K562 (cell line): ENCODE measurements around the gene TMEM63A. TPM values are rescaled to one million over a fixed set of nuclear protein-coding genes. Genes with fewer than 3 reads are reported as not detected.

ENCODE experiments used
- ATAC-seq: fragments of 200-7000 bp; cut with Tn5 transposase; 3 replicates; pipeline ENCODE4 v1.9.1; 2020; ENCODE audit warnings: moderate library complexity
- BruUV-seq: library from RNA; stranded (reverse); fragments of 400-500 nt; replicated peaks from 2 replicates; lab custom pipeline; 2021; lab: Mats Ljungman, UMichigan
- CTCF ChIA-PET: fragments of 300-600 bp; formaldehyde crosslinking; extraction: SDS; loops from one replicate; lab custom pipeline; 2021; ENCODE audit warnings: low intra/inter-chr PET ratio; lab: Yijun Ruan, JAX
- POLR2A ChIA-PET: fragments of 300-600, 350-650 bp; sonication (Branson Sonifier 250); formaldehyde crosslinking; extraction: SDS; loops from one replicate; lab custom pipeline; 2021; ENCODE audit warnings: antibody characterized with exemption, inconsistent platforms; lab: Yijun Ruan, JAX
- DNase-seq, 4 experiments: peaks; one replicate each; pipeline versions ENCODE4 v3.0.0 to v3.0.0-alpha.2; 2011 to 2018; ENCODE audit warnings: low spot score in 3 of 4, mixed read lengths in 3 of 4; ENCODE audit errors: extremely low read depth in 1 of 4
- FAIRE-seq: peaks from 2 replicates; lab custom pipeline; 2011; peaks lifted over from hg19 to GRCh38; lab: Jason Lieb, UNC
- H2AFZ ChIP-seq: 2 replicates; pipeline ENCODE4 v1.6.0; 2011; ENCODE audit warnings: low read depth, low read length, control low read depth, inconsistent platforms
- H3K27ac ChIP-seq: fragments of 200-600 bp; 3 replicates; pipeline ENCODE4 v1.8.0; 2011; ENCODE audit warnings: low read depth, mild to moderate bottlenecking, control low read depth, inconsistent platforms, low read length, moderate library complexity, mixed read lengths; ENCODE audit errors: extremely low read depth
- H3K27me3 ChIP-seq, 2 experiments: fragments of 300-600 bp in 1 of 2; 2 replicates in 1 of 2; 3 replicates in 1 of 2; pipeline versions ENCODE4 v1.6.0 to v1.8.0; 2011; ENCODE audit warnings: inconsistent platforms in 2 of 2, low read length in 2 of 2, mild to moderate bottlenecking in 1 of 2, mixed read lengths in 1 of 2, moderate library complexity in 1 of 2; ENCODE audit not compliant: control insufficient read depth in 2 of 2, insufficient read depth in 2 of 2
- H3K36me3 ChIP-seq: fragments of 300-600 bp; 3 replicates; pipeline ENCODE4 v1.8.0; 2011; ENCODE audit warnings: mild to moderate bottlenecking, low read length, inconsistent platforms; ENCODE audit not compliant: control insufficient read depth, insufficient read depth
- H3K4me1 ChIP-seq, 2 experiments: fragments of 200-600 bp in 1 of 2; replicated peaks in 1 of 2; 2 replicates in 1 of 2; 3 replicates in 1 of 2; pipeline versions ENCODE4 v1.5.1 to v1.8.0; 2011; ENCODE audit warnings: inconsistent platforms in 2 of 2, low read length in 2 of 2, mild to moderate bottlenecking in 1 of 2, mixed read lengths in 1 of 2, moderate library complexity in 1 of 2; ENCODE audit not compliant: control insufficient read depth in 2 of 2, insufficient read depth in 2 of 2
- H3K4me2 ChIP-seq: 2 replicates; pipeline ENCODE4 v1.6.1; 2011; ENCODE audit warnings: low read length, control low read depth, inconsistent platforms, mixed read lengths; ENCODE audit not compliant: insufficient read depth
- H3K4me3 ChIP-seq: fragments of 200-600 bp; sonication (generic), shearing (Covaris generic); 2 replicates; pipeline ENCODE4 v1.5.1; 2016; ENCODE audit warnings: control low read depth, inconsistent platforms
- H3K79me2 ChIP-seq: fragments of 200-600 bp; 3 replicates; pipeline ENCODE4 v1.8.0; 2011; ENCODE audit warnings: low read length, inconsistent platforms; ENCODE audit not compliant: control insufficient read depth, insufficient read depth
- H3K9ac ChIP-seq, 2 experiments: 2 replicates each; pipeline versions ENCODE4 v1.6.0 to v1.6.1; 2011; ENCODE audit warnings: low read depth in 2 of 2, low read length in 2 of 2, control low read depth in 1 of 2, inconsistent platforms in 1 of 2, mild to moderate bottlenecking in 1 of 2, mixed read lengths in 1 of 2; ENCODE audit not compliant: insufficient read depth in 1 of 2
- H3K9me1 ChIP-seq: one replicate; pipeline ENCODE4 v1.6.0; 2011; ENCODE audit warnings: inconsistent platforms, mild to moderate bottlenecking, low read length, moderate library complexity; ENCODE audit not compliant: control insufficient read depth, insufficient read depth
- H3K9me3 ChIP-seq: replicated peaks from 2 replicates; pipeline ENCODE4 v1.5.1; 2011; ENCODE audit warnings: low read depth, low read length, inconsistent platforms; ENCODE audit not compliant: control insufficient read depth, insufficient read depth
- H4K20me1 ChIP-seq: replicated peaks from 2 replicates; pipeline ENCODE4 v1.6.1; 2011; ENCODE audit warnings: low read length, inconsistent platforms, mixed read lengths; ENCODE audit not compliant: control insufficient read depth, insufficient read depth
- ARID3A ChIP-seq: IDR thresholded peaks from 2 replicates; pipeline ENCODE4 v1.6.1; 2012; ENCODE audit warnings: low read depth, low read length, improper control_type of control experiment, borderline replicate concordance
- E2F5 ChIP-seq: sonication (generic); formaldehyde crosslinking; IDR thresholded peaks from 2 replicates; pipeline ENCODE4 v1.8.0; 2022; ENCODE audit warnings: mild to moderate bottlenecking, missing genetic modification reagents
- FOXA3 ChIP-seq, 2 experiments: fragments of 450-650 bp in 1 of 2; sonication (generic) in 1 of 2; formaldehyde crosslinking; IDR thresholded peaks in 1 of 2; conservative IDR thresholded peaks in 1 of 2; 2 replicates each; pipeline versions ENCODE4 v1.4.0 to v1.8.0; 2020 to 2022; ENCODE audit warnings: mild to moderate bottlenecking in 2 of 2, missing genetic modification reagents in 1 of 2
- FOXK1 ChIP-seq: sonication (generic); formaldehyde crosslinking; IDR thresholded peaks from 2 replicates; pipeline ENCODE4 v1.8.0; 2022; ENCODE audit warnings: missing genetic modification reagents, mild to moderate bottlenecking, borderline replicate concordance
- IFI16 ChIP-seq: fragments of 250-450 bp; sonication (Bioruptor Pico); IDR thresholded peaks from 2 replicates; pipeline ENCODE4 v2.1.2; 2022; ENCODE audit warnings: mild to moderate bottlenecking, inconsistent platforms
- TARDBP ChIP-seq: fragments of 450-650 bp; IDR thresholded peaks from 2 replicates; pipeline ENCODE4 v1.6.1; 2016
- USF1 ChIP-seq: sonication (generic); formaldehyde crosslinking; IDR thresholded peaks from 2 replicates; pipeline ENCODE4 v1.9.0; 2022; ENCODE audit warnings: mild to moderate bottlenecking, missing genetic modification reagents
- ZNF217 ChIP-seq: sonication (generic); formaldehyde crosslinking; IDR thresholded peaks from 2 replicates; pipeline ENCODE4 v1.8.0; 2022; ENCODE audit warnings: mild to moderate bottlenecking, missing genetic modification reagents
- ZNF586 ChIP-seq: fragments of 450-650 bp; formaldehyde crosslinking; conservative IDR thresholded peaks from 2 replicates; pipeline ENCODE4 v1.4.0; 2020; ENCODE audit warnings: mild to moderate bottlenecking, moderate library complexity
- ZNF668 ChIP-seq: fragments of 250-450 bp; sonication (Bioruptor Pico); IDR thresholded peaks from 2 replicates; pipeline ENCODE4 v1.8.0; 2022; ENCODE audit warnings: mild to moderate bottlenecking, inconsistent platforms
- WGBS: fragments of 100-300 bp; shearing (Covaris generic); methylation state at CpG from one replicate; pipeline ENCODE4 v1.1.6; 2016; ENCODE audit warnings: low coverage, mixed read lengths; ENCODE audit not compliant: insufficient coverage; ENCODE audit errors: missing lambda C conversion rate; 5-methylcytosine and 5-hydroxymethylcytosine counted together
- in situ Hi-C: fragments of 300-500 bp; cut with MboI; formaldehyde crosslinking; loops from 4 replicates; pipeline ENCODE4 v1.15.0; 2018; ENCODE audit warnings: inconsistent platforms, mixed read lengths
- intact Hi-C: fragments of 100-400 bp; cut with micrococcal nuclease; formaldehyde crosslinking; loops from 2 replicates; pipeline ENCODE4 v1.14.2; 2022
- polyA plus RNA-seq, 8 experiments: library from polyadenylated mRNA; depleted of rRNA in 4 of 8; stranded (reverse) in 5 of 8; unstranded in 3 of 8; fragments of >200 nt; fragmentation: Nextera tagmentation in 2 of 8; fragmentation: Illumina TruSeq in 1 of 8; extraction: Ambion mirVana in 2 of 8; extraction: Trizol in 1 of 8; gene quantifications; 2 replicates each; pipeline versions ENCODE4 v1.2.1 to v1.2.3, GENCODE V29; 2011 to 2014; ENCODE audit warnings: inconsistent platforms in 1 of 8, missing spikeins in 1 of 8
- total RNA-seq, 7 experiments: library from RNA; depleted of rRNA in 6 of 7; stranded (reverse); fragments of >200 nt in 6 of 7; fragmentation: Illumina TruSeq in 2 of 7; extraction: Trizol in 2 of 7; gene quantifications; 2 replicates each; pipeline versions ENCODE4 v1.2.1 to v1.2.3, GENCODE V29; 2011 to 2021; ENCODE audit warnings: low replicate concordance in 1 of 7

Gene TMEM63A
- total and polyA plus RNA-seq, 9 of the 15 experiments (the other 6 are each of a cell fraction or from before 2014, with no cell fraction given): 2.0 to 54.6 (median 17.5) TPM

- ChIA-PET CTCF (interaction anchor here (0.6 kb wide), 1 partner anchor 96 kb away, joined by 4 read pairs; no protein-coding TSS in a partner anchor), POLR2A (interaction anchor here (0.5 to 4.1 kb wide), 8 partner anchors 9 to 116 kb away, joined by 3 to 37 read pairs (median 3); no protein-coding TSS in a partner anchor)
- peaks cover 48% of the 10 kb centered on the region for H3K79me2 ChIP-seq
- peak overlapping the region; percentile 97 for H3K4me2 ChIP-seq
- in situ Hi-C loops: no loop called here
- TF ChIP-seq ARID3A: no peak
- TF ChIP-seq ZNF217 (CRISPR knock-in tag): no peak
- TF ChIP-seq FOXK1 (CRISPR knock-in tag): 0 out of 2 replicates have a peak, but pooled peaks have one; percentile 30
- no peak for TF ChIP-seq ZNF586 (CRISPR knock-in tag)
- TF ChIP-seq E2F5 (CRISPR knock-in tag): no peak
- no peak for TF ChIP-seq IFI16
- TF ChIP-seq FOXA3 (CRISPR knock-in tag; conservative IDR thresholded peaks at IDR 0.05 in 1 of 2, IDR thresholded peaks at IDR 0.05 in 1 of 2): 0 out of 4 replicates have a peak, but pooled peaks of 1 of the 2 experiments have one; percentile 66
- 0 out of 2 replicates have a peak, but pooled peaks have one; percentile 34 for TF ChIP-seq USF1 (CRISPR knock-in tag)
- 0 out of 2 replicates have a peak, but pooled peaks have one; percentile 57 for TF ChIP-seq ZNF668
- TF ChIP-seq TARDBP: no peak
- TF ChIP-seq, all 486 proteins: peak for 4
- DNase-seq (no peak), FAIRE-seq (no peak), ATAC-seq (no peak)
- H4K20me1 ChIP-seq: peaks cover 17% of the 10 kb centered on the region; the same call in 1 of the 2 replicates
- intact Hi-C loops: loop anchor here (5.0 kb wide), 2 partner anchors 82 to 242 kb away; no protein-coding TSS in a partner anchor
- no peak overlapping the region for H2AFZ ChIP-seq
- H3K4me1 ChIP-seq: peaks cover 23 to 50% of the 10 kb centered on the region in 2 experiments; a peak in 4 of 5 replicates
- no peaks in the 10 kb centered on the region for H3K9me3 ChIP-seq
- H3K27ac ChIP-seq: 0 out of 3 replicates have a peak overlapping the region, but pooled peaks have one; percentile 88
- H3K9me1 ChIP-seq: peaks cover 6% of the 10 kb centered on the region
- peaks cover 46% of the 10 kb centered on the region; the same call in 2 of the 3 replicates for H3K36me3 ChIP-seq
- WGBS: 53% methylated on average over 5 of the region's 5 CpGs
- BruUV-seq: no TSS peak
- H3K27me3 ChIP-seq: no peaks in the 10 kb centered on the region
- peak overlapping the region; percentile 87; the same call in 1 of the 2 replicates for H3K4me3 ChIP-seq
- peak overlapping the region; percentile 83 to 92; a peak in 3 of 4 replicates for H3K9ac ChIP-seq
Observed at GRCh38 chr1:225880636-225881035, 1.5 kb downstream of the TMEM63A start.
